ENCODE results near the gene FGF14.

FGF14 gene

GRCh38 chr13:101941095-101941783 lies 460.6 kb downstream of the FGF14 start:
- no peak for DNase-seq
- Mint-ChIP-seq H3K4me3 (no peak overlapping the region), H3K27ac (no peak overlapping the region), H3K9me3 (no peaks in the 10 kb centered on the region), H3K36me3 (ENCODE audit: low read depth) (no peaks in the 10 kb centered on the region), H3K4me1 (peaks cover 16% of the 10 kb centered on the region), H3K27me3 (ENCODE audit: low read depth, poor library complexity) (peaks cover 8% of the 10 kb centered on the region)
- TF ChIP-seq CTCF (IDR thresholded peaks at IDR 0.05): peak; percentile 34

- Mint-ChIP-seq H3K36me3 (ENCODE audit: low read depth) (no peaks in the 10 kb centered on the region), H3K4me1 (peaks cover 16% of the 10 kb centered on the region), H3K27ac (no peak overlapping the region), H3K4me3 (no peak overlapping the region), H3K9me3 (no peaks in the 10 kb centered on the region), H3K27me3 (ENCODE audit: low read depth, poor library complexity) (peaks cover 9% of the 10 kb centered on the region)
- TF ChIP-seq CTCF (IDR thresholded peaks at IDR 0.05): no peak
- no peak for DNase-seq
These were observed 462.5 kb downstream of the FGF14 start for GRCh38 chr13:101939370-101939769.

GRCh38 chr13:101935828-101936227 lies 466.0 kb downstream of the FGF14 start:
- H3K9me3 Mint-ChIP-seq: no peaks in the 10 kb centered on the region
- no peak overlapping the region for H3K4me3 Mint-ChIP-seq
- no peak overlapping the region for H3K27ac Mint-ChIP-seq
- DNase-seq: no peak
- TF ChIP-seq CTCF (IDR thresholded peaks at IDR 0.05): no peak
- H3K27me3 Mint-ChIP-seq (ENCODE audit: low read depth, poor library complexity): peaks cover 22% of the 10 kb centered on the region
- H3K4me1 Mint-ChIP-seq: peaks cover 10% of the 10 kb centered on the region
- H3K36me3 Mint-ChIP-seq (ENCODE audit: low read depth): no peaks in the 10 kb centered on the region

GRCh38 chr13:101931186-101931585 lies 470.7 kb downstream of the FGF14 start:
- H3K27ac Mint-ChIP-seq: no peak overlapping the region
- no peaks in the 10 kb centered on the region for H3K4me1 Mint-ChIP-seq
- DNase-seq: no peak
- H3K27me3 Mint-ChIP-seq (ENCODE audit: low read depth, poor library complexity): peaks cover 43% of the 10 kb centered on the region
- no peak for TF ChIP-seq CTCF (IDR thresholded peaks at IDR 0.05)
- H3K36me3 Mint-ChIP-seq (ENCODE audit: low read depth): no peaks in the 10 kb centered on the region
- no peaks in the 10 kb centered on the region for H3K9me3 Mint-ChIP-seq
- H3K4me3 Mint-ChIP-seq: no peak overlapping the region

- H3K4me3 Mint-ChIP-seq: no peak overlapping the region
- no peak for TF ChIP-seq CTCF (IDR thresholded peaks at IDR 0.05)
- H3K4me1 Mint-ChIP-seq: no peaks in the 10 kb centered on the region
- H3K27ac Mint-ChIP-seq: no peak overlapping the region
- no peaks in the 10 kb centered on the region for H3K9me3 Mint-ChIP-seq
- no peak for DNase-seq
- H3K27me3 Mint-ChIP-seq (ENCODE audit: low read depth, poor library complexity): peaks cover 48% of the 10 kb centered on the region
- H3K36me3 Mint-ChIP-seq (ENCODE audit: low read depth): no peaks in the 10 kb centered on the region
These were observed 471.5 kb downstream of the FGF14 start for GRCh38 chr13:101930331-101930730.

GRCh38 chr13:101925731-101926130 lies 476.1 kb downstream of the FGF14 start:
- H3K36me3 Mint-ChIP-seq (ENCODE audit: low read depth): no peaks in the 10 kb centered on the region
- no peak overlapping the region for H3K27ac Mint-ChIP-seq
- no peak overlapping the region for H3K4me3 Mint-ChIP-seq
- TF ChIP-seq CTCF (IDR thresholded peaks at IDR 0.05): no peak
- H3K9me3 Mint-ChIP-seq: no peaks in the 10 kb centered on the region
- peaks cover 59% of the 10 kb centered on the region for H3K27me3 Mint-ChIP-seq (ENCODE audit: low read depth, poor library complexity)
- H3K4me1 Mint-ChIP-seq: no peaks in the 10 kb centered on the region
- DNase-seq: no peak
